Caco-2 (cell line): ENCODE results near the gene PPM1F. TPM values are rescaled to one million over a fixed set of nuclear protein-coding genes. Genes with fewer than 3 reads are reported as not detected.

Experiments used
- BruUV-seq: library from RNA; stranded (reverse); fragments of 400-500 nt; replicated peaks from 2 replicates; lab custom pipeline; 2021; lab: Mats Ljungman, UMichigan
- CTCF ChIA-PET: fragments of 300-600 bp; sonication (Branson Sonifier 250); formaldehyde crosslinking; loops from one replicate; lab custom pipeline; 2022; ENCODE audit warnings: antibody characterized with exemption; lab: Charles Lee
- POLR2A ChIA-PET: fragments of 300-600 bp; sonication (Branson Sonifier 250); formaldehyde crosslinking; loops from one replicate; lab custom pipeline; 2022; ENCODE audit warnings: antibody characterized with exemption; lab: Charles Lee
- DNase-seq, 2 experiments: peaks; one replicate each; pipeline versions ENCODE4 v3.0.0 to v3.0.0-alpha.2; 2020 to 2022
- H3K27me3 ChIP-seq: replicated peaks from 2 replicates; pipeline ENCODE4 v1.6.0; 2011; ENCODE audit warnings: low read length; ENCODE audit not compliant: control insufficient read depth, insufficient read depth
- H3K36me3 ChIP-seq: 2 replicates; pipeline ENCODE4 v1.5.1; 2011; ENCODE audit warnings: low read length; ENCODE audit not compliant: control insufficient read depth, insufficient read depth
- H3K4me1 ChIP-seq: fragments of 250-450 bp; sonication (Bioruptor Pico); 2 replicates; pipeline ENCODE4 v1.5.1; 2020; ENCODE audit warnings: mild to moderate bottlenecking
- H3K4me3 ChIP-seq: 2 replicates; pipeline ENCODE4 v1.5.1; 2011; ENCODE audit warnings: low read depth, mild to moderate bottlenecking, control low read depth, low read length
- H3K9me3 ChIP-seq: fragments of 250-450 bp; sonication (Bioruptor Pico); 2 replicates; pipeline ENCODE4 v1.5.1; 2020; ENCODE audit warnings: mild to moderate bottlenecking, moderate library complexity
- H3K27ac Mint-ChIP-seq: one replicate; pipeline ENCODE4 v1.8.0; 2022; ENCODE audit warnings: mixed read lengths; ENCODE audit not compliant: unreplicated experiment
- H3K27me3 Mint-ChIP-seq: one replicate; pipeline ENCODE4 v1.8.0; 2022; ENCODE audit warnings: mixed read lengths; ENCODE audit not compliant: insufficient read depth, unreplicated experiment
- H3K36me3 Mint-ChIP-seq: one replicate; pipeline ENCODE4 v1.8.0; 2022; ENCODE audit warnings: mild to moderate bottlenecking, mixed read lengths; ENCODE audit not compliant: insufficient read depth, unreplicated experiment
- H3K4me1 Mint-ChIP-seq: one replicate; pipeline ENCODE4 v1.8.0; 2022; ENCODE audit warnings: low read depth, mixed read lengths; ENCODE audit not compliant: unreplicated experiment
- H3K4me3 Mint-ChIP-seq: one replicate; pipeline ENCODE4 v1.8.0; 2022; ENCODE audit warnings: mild to moderate bottlenecking, moderate library complexity, mixed read lengths; ENCODE audit not compliant: unreplicated experiment
- H3K9me3 Mint-ChIP-seq: one replicate; pipeline ENCODE4 v1.8.0; 2022; ENCODE audit warnings: mixed read lengths; ENCODE audit not compliant: unreplicated experiment
- CTCF ChIP-seq, 2 experiments: fragments of 200-600 bp in 1 of 2; IDR thresholded peaks; 1 replicate in 1 of 2; 2 replicates in 1 of 2; pipeline versions ENCODE4 v1.5.1 to v1.8.0; 2011 to 2022; ENCODE audit warnings: antibody characterized with exemption in 1 of 2, control low read depth in 1 of 2, inconsistent platforms in 1 of 2, low read depth in 1 of 2, low read length in 1 of 2, mild to moderate bottlenecking in 1 of 2, moderate library complexity in 1 of 2; ENCODE audit not compliant: insufficient read depth in 1 of 2, severe bottlenecking in 1 of 2, unreplicated experiment in 1 of 2
- intact Hi-C: fragments of 100-400 bp; cut with micrococcal nuclease; formaldehyde crosslinking; loops from one replicate; pipeline ENCODE4 v1.10.0; 2022; ENCODE audit not compliant: unreplicated experiment
- total RNA-seq: library from RNA; stranded (reverse); gene quantifications from 2 replicates; pipeline ENCODE4 v1.2.3, GENCODE V29; 2022

Gene PPM1F
- total RNA-seq, 1 experiment from 2014 or later: 25.8 TPM

GRCh38 chr22:21926728-21927127, 25.9 kb downstream of the PPM1F start:
- no peaks in the 10 kb centered on the region for H3K27me3 ChIP-seq
- no peaks in the 10 kb centered on the region for H3K4me1 ChIP-seq
- TF ChIP-seq CTCF (IDR thresholded peaks at IDR 0.05; ENCODE audit: insufficient read depth in 1 of 2, low read depth in 1 of 2, low read length in 1 of 2, severe bottlenecking in 1 of 2, unreplicated experiment in 1 of 2): no peak
- Mint-ChIP-seq H3K36me3 (peaks cover 10% of the 10 kb centered on the region), H3K9me3 (no peaks in the 10 kb centered on the region), H3K27me3 (no peaks in the 10 kb centered on the region), H3K4me1 (no peaks in the 10 kb centered on the region), H3K27ac (no peak overlapping the region), H3K4me3 (no peak overlapping the region)
- no peak for DNase-seq
- ChIA-PET CTCF (interaction anchor here (0.7 kb wide), 1 partner anchor 434 kb away, joined by 4 read pairs; no protein-coding TSS in a partner anchor), POLR2A (no interaction called here)
- no peak overlapping the region for H3K4me3 ChIP-seq
- intact Hi-C loops: no loop called here
- BruUV-seq: no TSS peak
- H3K36me3 ChIP-seq: peaks cover 1% of the 10 kb centered on the region
- no peaks in the 10 kb centered on the region for H3K9me3 ChIP-seq

GRCh38 chr22:21923163-21923561, 29.5 kb downstream of the PPM1F start:
- H3K4me3 Mint-ChIP-seq: no peak overlapping the region
- CTCF ChIA-PET: no interaction called here
- POLR2A ChIA-PET: no interaction called here
- BruUV-seq: no TSS peak
- Histone ChIP-seq H3K27me3 (no peaks in the 10 kb centered on the region), H3K4me1 (no peaks in the 10 kb centered on the region), H3K4me3 (no peak overlapping the region), H3K36me3 (no peaks in the 10 kb centered on the region), H3K9me3 (no peaks in the 10 kb centered on the region)
- no peak for DNase-seq
- TF ChIP-seq CTCF (IDR thresholded peaks at IDR 0.05; ENCODE audit: insufficient read depth in 1 of 2, low read depth in 1 of 2, low read length in 1 of 2, severe bottlenecking in 1 of 2, unreplicated experiment in 1 of 2): no peak
- no peaks in the 10 kb centered on the region for H3K9me3 Mint-ChIP-seq
- no peaks in the 10 kb centered on the region for H3K4me1 Mint-ChIP-seq
- H3K36me3 Mint-ChIP-seq: peaks cover 3% of the 10 kb centered on the region
- no peak overlapping the region for H3K27ac Mint-ChIP-seq
- no peaks in the 10 kb centered on the region for H3K27me3 Mint-ChIP-seq
- intact Hi-C loops: no loop called here

- Histone ChIP-seq H3K36me3 (no peaks in the 10 kb centered on the region), H3K9me3 (no peaks in the 10 kb centered on the region), H3K27me3 (no peaks in the 10 kb centered on the region), H3K4me1 (no peaks in the 10 kb centered on the region), H3K4me3 (no peak overlapping the region)
- Mint-ChIP-seq H3K4me1 (no peaks in the 10 kb centered on the region), H3K9me3 (no peaks in the 10 kb centered on the region), H3K36me3 (no peaks in the 10 kb centered on the region), H3K4me3 (no peak overlapping the region), H3K27ac (no peak overlapping the region), H3K27me3 (no peaks in the 10 kb centered on the region)
- intact Hi-C loops: no loop called here
- ChIA-PET CTCF (no interaction called here), POLR2A (no interaction called here)
- no TSS peak for BruUV-seq
- TF ChIP-seq CTCF (IDR thresholded peaks at IDR 0.05; ENCODE audit: insufficient read depth in 1 of 2, low read depth in 1 of 2, low read length in 1 of 2, severe bottlenecking in 1 of 2, unreplicated experiment in 1 of 2): no peak
- DNase-seq: no peak
These were observed 30.1 kb downstream of the PPM1F start for GRCh38 chr22:21922370-21923162.
